ENCODE results near the gene NCOA3. TPM values are rescaled to one million over a fixed set of nuclear protein-coding genes. Genes with fewer than 3 reads are reported as not detected.
"Not testable (repeated sequence)": the region's sequence is repeated elsewhere in the genome, so short reads cannot be mapped to it uniquely, and the experiment has no call there.

The NCOA3 gene
- total and polyA plus RNA-seq, 3 donors from 2014 or later: 18.1 to 32.5 (median 27.6) TPM

DNA sequence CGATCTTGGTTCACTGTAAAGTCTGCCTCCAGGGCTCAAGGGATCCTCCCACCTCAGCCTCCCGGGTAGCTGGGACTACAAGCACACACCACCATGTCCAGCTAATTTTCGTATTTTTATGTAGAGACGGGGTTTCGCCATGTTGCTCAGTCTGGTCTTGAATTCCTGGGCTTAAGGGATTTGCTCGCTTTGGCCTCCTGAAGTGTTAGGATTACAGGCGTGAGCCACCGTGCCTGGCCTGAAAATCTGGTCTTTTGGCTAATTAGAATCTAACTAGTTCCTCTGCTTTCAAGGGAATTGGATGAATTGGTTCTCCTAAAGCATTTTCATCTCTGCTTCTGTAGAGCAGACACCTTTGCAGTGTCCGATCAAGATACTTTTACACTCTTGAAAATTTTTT lies 51.3 kb downstream of the NCOA3 start:
- Histone ChIP-seq H3K4me1 (no peaks in the 10 kb centered on the region), H3K27ac (no peak overlapping the region), H3K27me3 (no peaks in the 10 kb centered on the region), H3K36me3 (ENCODE audit: low read depth, missing control alignments) (no peaks in the 10 kb centered on the region), H3K9me3 (no peaks in the 10 kb centered on the region), H3K4me3 (no peak overlapping the region)
- WGBS, 2 donors: 89 to 94% methylated on average over 9 of the region's 9 CpGs
- TF ChIP-seq POLR2A (IDR thresholded peaks at IDR 0.05): no peak
- TF ChIP-seq, protein P1, sequence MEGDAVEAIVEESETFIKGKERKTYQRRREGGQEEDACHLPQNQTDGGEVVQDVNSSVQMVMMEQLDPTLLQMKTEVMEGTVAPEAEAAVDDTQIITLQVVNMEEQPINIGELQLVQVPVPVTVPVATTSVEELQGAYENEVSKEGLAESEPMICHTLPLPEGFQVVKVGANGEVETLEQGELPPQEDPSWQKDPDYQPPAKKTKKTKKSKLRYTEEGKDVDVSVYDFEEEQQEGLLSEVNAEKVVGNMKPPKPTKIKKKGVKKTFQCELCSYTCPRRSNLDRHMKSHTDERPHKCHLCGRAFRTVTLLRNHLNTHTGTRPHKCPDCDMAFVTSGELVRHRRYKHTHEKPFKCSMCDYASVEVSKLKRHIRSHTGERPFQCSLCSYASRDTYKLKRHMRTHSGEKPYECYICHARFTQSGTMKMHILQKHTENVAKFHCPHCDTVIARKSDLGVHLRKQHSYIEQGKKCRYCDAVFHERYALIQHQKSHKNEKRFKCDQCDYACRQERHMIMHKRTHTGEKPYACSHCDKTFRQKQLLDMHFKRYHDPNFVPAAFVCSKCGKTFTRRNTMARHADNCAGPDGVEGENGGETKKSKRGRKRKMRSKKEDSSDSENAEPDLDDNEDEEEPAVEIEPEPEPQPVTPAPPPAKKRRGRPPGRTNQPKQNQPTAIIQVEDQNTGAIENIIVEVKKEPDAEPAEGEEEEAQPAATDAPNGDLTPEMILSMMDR (IDR thresholded peaks at IDR 0.05): no peak
- no peak for DNase-seq
- intact Hi-C loops (cut with DNase I; ENCODE audit: low total_unique reads): no loop called here

DNA sequence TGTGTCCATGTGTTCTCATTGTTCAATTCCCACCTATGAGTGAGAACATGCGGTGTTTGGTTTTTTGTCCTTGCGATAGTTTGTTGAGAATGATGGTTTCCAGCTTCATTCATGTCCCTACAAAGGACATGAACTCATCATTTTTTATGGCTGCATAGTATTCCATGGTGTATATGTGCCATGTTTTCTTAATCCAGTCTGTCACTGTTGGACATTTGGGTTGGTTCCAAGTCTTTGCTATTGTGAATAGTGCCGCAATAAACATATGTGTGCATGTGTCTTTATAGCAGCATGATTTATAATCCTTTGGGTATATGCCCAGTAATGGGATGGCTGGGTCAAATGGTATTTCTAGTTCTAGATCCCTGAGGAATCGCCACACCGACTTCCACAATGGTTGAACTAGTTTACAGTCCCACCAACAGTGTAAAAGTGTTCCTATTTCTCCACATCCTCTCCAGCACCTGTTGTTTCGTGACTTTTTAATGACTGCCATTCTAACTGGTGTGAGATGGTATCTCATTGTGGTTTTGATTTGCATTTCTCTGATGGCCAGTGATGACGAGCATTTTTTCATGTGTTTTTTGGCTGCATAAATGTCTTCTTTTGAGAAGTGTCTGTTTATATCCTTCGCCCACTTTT lies 52.0 kb downstream of the NCOA3 start:
- intact Hi-C loops (cut with DNase I; ENCODE audit: low total_unique reads); H3K9me3 ChIP-seq; H3K27me3 ChIP-seq; H3K4me1 ChIP-seq; H3K4me3 ChIP-seq; H3K36me3 ChIP-seq (ENCODE audit: low read depth, missing control alignments); H3K27ac ChIP-seq; DNase-seq: not testable (repeated sequence)
- WGBS, 2 donors: 93 to 98% methylated on average over 6 to 7 of the region's 8 CpGs

DNA sequence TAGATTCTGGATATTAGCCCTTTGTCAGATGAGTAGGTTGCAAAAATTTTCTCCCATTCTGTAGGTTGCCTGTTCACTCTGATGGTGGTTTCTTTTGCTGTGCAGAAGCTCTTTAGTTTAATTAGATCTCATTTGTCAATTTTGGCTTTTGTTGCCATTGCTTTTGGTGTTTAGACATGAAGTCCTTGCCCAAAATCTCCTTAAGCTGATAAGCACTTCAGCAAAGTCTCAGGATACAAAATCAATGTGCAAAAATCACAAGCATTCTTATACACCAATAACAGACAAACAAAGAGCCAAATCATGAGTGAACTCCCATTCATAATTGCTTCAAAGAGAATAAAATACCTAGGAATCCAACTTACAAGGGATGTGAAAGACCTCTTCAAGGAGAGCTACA lies 52.6 kb downstream of the NCOA3 start:
- H3K4me1 ChIP-seq; H3K36me3 ChIP-seq (ENCODE audit: low read depth, missing control alignments); H3K4me3 ChIP-seq; DNase-seq; H3K9me3 ChIP-seq; H3K27me3 ChIP-seq; H3K27ac ChIP-seq; intact Hi-C loops (cut with DNase I; ENCODE audit: low total_unique reads): not testable (repeated sequence)

DNA sequence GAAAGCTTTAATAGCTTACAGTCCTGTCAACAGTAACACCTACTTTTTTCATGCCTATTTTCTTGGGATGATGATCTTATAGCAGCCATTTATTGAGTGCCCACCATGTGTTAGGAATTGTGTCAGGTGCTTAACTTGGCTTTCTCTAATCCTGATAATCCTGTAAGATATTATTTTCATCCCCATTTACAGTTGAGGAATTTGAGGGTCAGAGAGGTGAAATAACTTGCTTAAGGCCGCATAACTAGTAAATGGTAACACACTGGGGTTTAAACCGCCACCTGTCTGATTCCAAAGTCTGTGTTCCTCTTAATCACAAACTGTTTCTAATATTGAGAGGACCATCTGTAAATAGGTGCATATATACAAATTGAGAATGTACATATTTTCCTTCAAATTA lies 55.5 kb downstream of the NCOA3 start:
- H3K4me1 ChIP-seq: no peaks in the 10 kb centered on the region
- no peaks in the 10 kb centered on the region for H3K36me3 ChIP-seq (ENCODE audit: low read depth, missing control alignments)
- intact Hi-C loops (cut with DNase I; ENCODE audit: low total_unique reads): no loop called here
- DNase-seq: no peak
- WGBS, 2 donors: 69 to 80% methylated on average over 2 of the region's 2 CpGs
- H3K27me3 ChIP-seq: no peaks in the 10 kb centered on the region
- no peak overlapping the region for H3K4me3 ChIP-seq
- H3K27ac ChIP-seq: no peak overlapping the region
- no peaks in the 10 kb centered on the region for H3K9me3 ChIP-seq
- TF ChIP-seq POLR2A (IDR thresholded peaks at IDR 0.05): no peak
- TF ChIP-seq, protein P1 (IDR thresholded peaks at IDR 0.05): no peak

DNA sequence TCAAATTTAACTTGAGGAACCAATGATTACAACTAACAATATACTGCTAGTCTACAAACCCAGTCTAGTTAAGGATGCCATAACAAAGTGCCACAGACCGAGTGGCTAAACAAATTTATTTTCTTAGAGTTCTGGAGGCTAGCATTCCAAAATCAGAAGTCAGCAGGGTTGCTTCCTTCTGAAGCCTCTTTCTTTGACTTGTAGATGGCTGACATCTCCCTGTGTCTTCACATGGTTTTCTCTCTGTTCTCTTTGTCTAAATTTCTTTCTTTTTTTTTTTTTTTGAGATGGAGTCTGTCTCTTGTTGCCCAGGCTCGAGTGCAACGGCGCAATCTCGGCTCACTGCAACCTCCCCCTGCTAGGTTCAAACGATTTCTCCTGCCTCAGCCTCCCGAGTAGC lies 56.1 kb downstream of the NCOA3 start:
- intact Hi-C loops (cut with DNase I; ENCODE audit: low total_unique reads): no loop called here
- H3K4me3 ChIP-seq: no peak overlapping the region
- WGBS, 2 donors: 85 to 86% methylated on average over 7 of the region's 7 CpGs
- H3K36me3 ChIP-seq (ENCODE audit: low read depth, missing control alignments): no peaks in the 10 kb centered on the region
- DNase-seq: no peak
- H3K27ac ChIP-seq: no peak overlapping the region
- H3K4me1 ChIP-seq: no peaks in the 10 kb centered on the region
- H3K9me3 ChIP-seq: no peaks in the 10 kb centered on the region
- H3K27me3 ChIP-seq: no peaks in the 10 kb centered on the region
- no peak for TF ChIP-seq POLR2A (IDR thresholded peaks at IDR 0.05)
- TF ChIP-seq, protein P1 (IDR thresholded peaks at IDR 0.05): no peak
